CD4-positive, alpha-beta T cell treated with Interferon gamma for 1 hour (primary cell): ENCODE data around the gene CACNA1C.

Experiments
- DNase-seq: peaks from one replicate; pipeline ENCODE4 v3.0.0-alpha.2; 2020

The CACNA1C gene

DNA sequence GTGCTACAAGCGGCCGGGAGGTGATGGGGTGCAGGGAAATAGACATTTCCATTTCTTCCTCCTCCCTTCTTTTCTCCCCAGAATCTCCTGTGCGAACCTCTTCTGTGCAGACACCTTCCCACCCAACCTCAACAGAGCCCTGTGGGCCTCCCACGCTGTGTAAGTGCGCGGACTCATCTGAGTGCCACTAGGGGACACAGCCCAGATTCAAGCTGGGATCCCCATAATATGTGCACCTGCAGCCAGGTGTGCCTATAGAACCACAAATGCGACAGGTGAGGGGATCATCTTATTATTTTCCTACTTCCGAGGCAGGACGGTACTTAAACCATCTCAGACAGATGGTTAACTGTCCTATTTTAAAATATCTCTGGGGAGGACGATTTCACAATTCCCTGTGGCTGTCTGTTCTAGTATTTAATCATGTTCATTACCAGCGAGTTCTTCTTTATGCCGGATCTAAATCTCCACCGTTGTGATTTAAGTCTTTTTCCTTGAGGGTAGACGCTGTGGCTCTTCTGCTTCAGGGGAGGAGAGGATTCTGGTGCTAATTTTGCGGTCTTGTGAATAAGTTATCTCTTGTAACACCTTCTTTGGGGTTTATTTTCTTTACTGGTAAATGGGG lies 17.2 kb upstream of the CACNA1C start:
- no peak for DNase-seq

- DNase-seq = no peak
Measured at GRCh38 chr12:2039034-2039433, 13.8 kb upstream of the CACNA1C start.

- DNase-seq = no peak
Measured at GRCh38 chr12:2043054-2043453, 9.7 kb upstream of the CACNA1C start.

DNA sequence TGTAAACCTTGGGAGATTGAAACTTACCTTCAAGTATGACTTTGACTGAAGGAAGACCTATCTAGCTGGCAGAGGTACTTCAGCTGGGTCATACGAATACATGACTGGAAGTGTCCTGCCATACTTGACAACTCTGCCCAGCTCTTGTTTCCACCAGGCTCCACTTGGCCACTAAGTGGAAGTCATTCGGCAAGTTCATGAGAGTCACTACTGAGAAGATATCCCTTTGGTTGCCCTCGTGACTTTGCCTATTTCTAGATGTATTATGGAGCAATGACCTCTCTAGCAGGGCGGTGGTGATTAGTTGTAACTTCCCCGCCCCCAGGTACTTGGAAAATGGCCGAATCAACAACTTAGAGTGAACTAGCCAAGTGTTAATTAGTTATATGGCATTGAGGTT lies 8.6 kb upstream of the CACNA1C start:
- no peak for DNase-seq

- no peak for DNase-seq
Measured at GRCh38 chr12:2046957-2047356, 5.8 kb upstream of the CACNA1C start.

DNA sequence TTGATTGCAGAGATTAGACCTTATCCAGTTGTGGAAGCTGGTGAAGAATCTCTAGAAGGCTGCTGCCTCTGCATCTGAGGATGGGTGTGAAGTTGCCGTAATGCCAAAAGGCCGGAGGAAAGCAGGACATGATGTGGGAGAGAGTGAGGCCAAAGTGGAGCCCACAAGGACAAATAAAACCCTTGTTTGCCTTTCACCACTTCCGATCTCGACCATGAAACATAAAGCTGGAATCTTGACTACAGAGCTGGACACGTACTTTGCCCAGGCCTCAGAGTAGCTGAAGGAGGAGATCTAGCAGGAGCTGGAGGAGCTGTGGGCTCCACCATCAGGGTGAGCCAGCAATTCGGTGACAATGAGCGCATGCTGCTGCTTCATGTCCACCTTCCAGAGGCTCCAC lies 5.0 kb upstream of the CACNA1C start:
- DNase-seq = no peak

DNA sequence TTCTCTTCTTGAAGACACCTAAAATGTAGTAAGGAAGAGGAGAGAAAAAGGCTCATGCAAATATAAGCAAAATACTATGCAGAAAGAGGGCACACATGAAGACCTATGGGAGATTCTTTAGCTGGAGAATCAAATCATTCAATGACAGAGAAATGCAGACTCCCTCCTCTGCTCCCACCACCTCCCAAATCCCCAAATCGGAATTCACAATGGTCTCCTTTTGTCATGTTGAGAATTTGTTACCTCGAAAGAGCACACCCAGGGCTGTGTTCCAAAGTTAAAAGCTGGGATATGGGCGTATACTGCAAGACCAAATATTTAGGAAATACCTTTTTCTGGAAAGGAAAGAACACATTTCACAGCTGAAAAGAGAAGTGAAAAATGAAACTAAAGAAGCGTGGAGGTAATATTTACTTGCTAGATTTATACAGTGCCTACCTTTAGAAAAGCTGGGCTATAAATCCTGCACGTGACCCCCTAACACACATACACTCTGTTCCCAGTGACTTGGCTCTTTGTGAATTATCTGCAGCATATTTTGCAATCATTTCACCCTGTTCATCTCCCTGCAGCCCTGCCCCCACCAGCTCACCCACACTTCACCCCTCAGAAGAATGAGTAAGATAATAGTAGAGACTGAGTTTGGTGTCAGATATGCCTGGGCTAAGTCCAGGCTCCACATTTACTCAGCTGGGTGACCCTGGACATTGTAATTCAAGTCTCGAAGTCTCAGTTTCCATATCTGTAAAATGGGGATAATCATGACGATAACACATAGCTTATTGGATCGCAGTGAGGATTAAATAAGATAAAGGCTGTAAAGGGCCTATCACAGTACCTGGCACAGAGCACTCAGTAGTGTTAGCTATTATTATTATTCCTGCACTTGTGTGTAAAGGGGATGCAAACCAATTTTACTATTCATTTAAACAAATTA lies 2.9 kb upstream of the CACNA1C start:
- no peak for DNase-seq

- DNase-seq = no peak
Measured at GRCh38 chr12:2051700-2052621, 826 bp upstream of the CACNA1C start.

- no peak for DNase-seq
Measured at GRCh38 chr12:2053691-2054090, 904 bp downstream of the CACNA1C start.

- no peak for DNase-seq
Measured at GRCh38 chr12:2054091-2055018, 1.6 kb downstream of the CACNA1C start.

- DNase-seq = peak; percentile 15
Measured at GRCh38 chr12:2057041-2057794, 4.4 kb downstream of the CACNA1C start.

DNA sequence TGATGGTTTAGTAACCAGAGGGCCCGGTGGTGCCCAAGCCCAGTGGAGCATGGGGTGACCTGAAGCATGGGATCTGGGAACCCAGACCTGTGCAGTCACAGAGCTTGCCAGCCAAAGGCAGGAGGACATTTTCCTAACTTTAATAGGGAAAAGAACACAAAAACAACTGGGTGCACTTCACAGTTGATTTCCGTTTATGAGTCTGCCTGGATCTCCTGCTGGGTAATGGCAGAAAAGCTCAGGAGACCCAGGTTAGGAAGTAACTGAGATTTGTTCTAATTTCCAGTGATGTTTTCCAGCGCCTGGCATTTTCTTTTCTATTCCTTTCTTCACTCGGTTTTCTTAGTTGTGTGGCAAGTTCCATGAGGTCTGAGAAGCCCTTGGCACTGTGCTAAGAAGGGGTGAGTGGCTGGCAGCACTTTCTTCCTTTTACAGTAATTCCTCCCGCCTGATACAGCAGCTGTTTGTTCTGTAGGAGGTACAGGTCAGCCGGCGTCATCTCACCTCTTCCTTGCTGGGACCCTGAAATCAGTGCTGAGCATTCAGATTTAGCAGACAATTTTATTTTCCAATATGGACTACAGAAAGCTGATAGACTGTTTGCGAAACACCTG lies 5.1 kb downstream of the CACNA1C start:
- DNase-seq = no peak

- DNase-seq = no peak
Measured at GRCh38 chr12:2058837-2059236, 6.0 kb downstream of the CACNA1C start.

DNA sequence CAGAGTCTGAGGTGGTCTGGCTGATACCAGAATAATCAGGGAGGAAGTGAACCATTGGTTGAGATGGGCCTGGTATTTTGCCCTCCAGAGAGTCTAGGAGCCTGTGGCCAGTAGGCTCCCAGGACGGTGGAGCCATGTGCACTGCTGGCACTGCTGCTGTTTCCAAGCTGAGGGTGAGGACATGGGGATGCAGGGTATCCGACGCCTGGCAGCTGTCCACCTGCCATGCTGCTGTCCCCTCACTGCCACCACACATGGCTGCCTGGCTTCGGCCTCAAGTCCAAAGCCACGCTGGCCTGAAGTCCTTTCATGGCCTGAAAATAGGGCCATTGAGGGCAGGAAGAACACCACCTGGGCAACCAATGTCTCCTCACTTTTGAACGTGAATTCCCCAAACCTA lies 8.6 kb downstream of the CACNA1C start:
- no peak for DNase-seq

- no peak for DNase-seq
Measured at GRCh38 chr12:2064071-2064507, 11.3 kb downstream of the CACNA1C start.

GRCh38 chr12:2068653-2069052 lies 15.9 kb downstream of the CACNA1C start:
- no peak for DNase-seq

DNA sequence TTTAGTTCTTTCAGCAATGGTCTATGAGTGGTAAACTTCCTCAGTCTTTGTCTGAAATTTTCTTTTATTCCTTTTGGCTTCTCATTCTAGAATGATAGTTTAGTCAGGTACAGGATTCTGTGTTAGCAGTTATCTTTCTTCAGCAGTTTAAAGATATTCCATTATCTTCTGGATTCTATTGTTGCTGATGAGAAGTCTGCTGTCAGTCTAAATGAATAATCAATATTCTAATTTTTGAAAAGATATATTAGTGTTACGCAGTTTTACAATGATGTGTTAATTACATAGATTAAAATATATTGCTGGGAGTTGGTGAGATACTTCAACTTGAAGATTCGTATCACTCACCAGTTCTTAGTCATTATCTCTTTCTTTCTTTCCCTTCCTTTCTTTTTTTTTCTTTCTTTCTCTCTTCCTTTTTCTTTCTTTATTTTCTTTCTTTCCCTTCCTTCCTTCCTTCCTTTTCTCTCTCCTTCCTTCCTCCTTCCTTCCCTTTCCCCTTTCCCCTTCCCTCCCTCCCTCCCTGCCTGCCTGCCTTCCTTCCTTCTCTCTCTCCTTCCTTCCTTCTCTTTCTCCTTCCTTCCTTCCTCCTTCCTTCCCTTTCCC lies 17.8 kb downstream of the CACNA1C start:
- DNase-seq = no peak

- no peak for DNase-seq
Measured at GRCh38 chr12:2074792-2075191, 22.0 kb downstream of the CACNA1C start.

- no peak for DNase-seq
Measured at GRCh38 chr12:2075508-2076195, 22.9 kb downstream of the CACNA1C start.

DNA sequence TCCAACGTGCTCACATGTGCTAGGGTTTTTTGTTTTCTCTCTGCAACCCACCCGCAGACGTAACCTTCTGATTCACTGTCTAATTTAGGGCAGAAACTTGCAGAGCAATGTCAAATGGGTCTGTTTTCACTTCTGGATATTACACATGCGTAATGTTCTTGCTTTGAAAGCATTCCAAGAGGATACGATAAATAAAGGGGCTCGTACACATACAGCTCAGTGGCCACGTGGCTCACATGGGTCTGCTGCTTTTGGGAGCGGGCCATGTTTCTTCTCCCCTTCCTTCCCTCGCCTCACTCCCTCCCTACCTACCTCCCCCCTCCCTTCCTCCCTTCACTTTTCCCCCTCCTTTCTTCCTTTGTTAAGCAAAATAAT lies 23.4 kb downstream of the CACNA1C start:
- no peak for DNase-seq
